Measurements from ENCODE around the gene THSD4.

The THSD4 gene

DNA sequence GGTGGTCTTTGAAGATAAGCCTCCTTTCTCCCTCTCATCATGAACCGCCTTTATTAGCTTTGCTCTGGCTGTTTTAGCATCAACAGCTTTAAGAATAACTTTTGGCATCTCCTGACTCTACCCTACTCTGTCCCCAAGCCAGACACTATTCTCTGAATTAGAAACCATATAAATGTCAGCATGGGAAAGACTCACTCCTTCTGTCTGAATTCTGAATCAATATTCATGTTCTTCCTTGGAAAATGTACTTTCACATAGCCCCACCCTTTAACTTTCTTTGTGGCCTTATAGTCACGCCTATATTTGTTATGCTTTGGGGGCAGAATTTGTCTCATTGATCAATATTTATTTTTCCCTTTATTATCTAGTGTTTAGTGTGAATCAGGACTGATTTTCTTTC lies 563.3 kb downstream of the THSD4 start:
- in situ Hi-C loops (cut with MboI; ENCODE audit: low sequenced_read_pairs) = no loop called here
- no peaks in the 10 kb centered on the region for H3K27me3 ChIP-seq (ENCODE audit: low read depth)
- DNase-seq (ENCODE audit: low spot score in 2 of 2) = no peak
- no peaks in the 10 kb centered on the region for H3K36me3 ChIP-seq (replicated peaks)
- peaks cover 35% of the 10 kb centered on the region for H3K4me1 ChIP-seq
- H3K9me3 ChIP-seq = no peaks in the 10 kb centered on the region
- no peak overlapping the region for H3K4me3 ChIP-seq

DNA sequence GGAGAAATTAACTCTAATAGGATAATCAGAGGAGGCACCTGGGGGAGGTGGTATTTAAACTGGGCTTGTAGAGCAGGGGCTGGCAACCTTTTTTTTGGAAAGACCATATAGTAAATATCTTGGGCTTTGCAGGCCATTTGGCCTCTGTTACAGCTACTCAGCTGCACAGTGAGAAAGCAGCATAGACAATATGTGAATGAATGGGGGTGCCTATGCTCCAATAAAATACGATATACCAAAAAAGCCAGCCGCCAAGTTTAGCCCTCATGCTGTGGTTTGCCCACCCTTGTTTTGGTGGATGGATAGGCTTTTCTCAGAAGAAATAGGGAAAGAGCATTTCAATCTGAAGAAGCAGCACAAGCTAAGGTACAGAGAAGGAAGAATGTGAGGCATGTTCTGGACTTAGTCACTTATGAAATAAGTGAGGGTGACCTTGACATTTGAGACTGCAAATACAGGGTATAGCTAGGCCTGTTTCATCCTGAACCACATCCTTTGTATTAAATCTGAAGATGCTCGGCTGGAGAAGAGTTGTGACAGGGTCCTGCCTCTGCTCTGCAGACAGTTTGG lies 564.0 kb downstream of the THSD4 start:
- in situ Hi-C loops (cut with MboI; ENCODE audit: low sequenced_read_pairs) = no loop called here
- Histone ChIP-seq H3K27me3 (ENCODE audit: low read depth) (no peaks in the 10 kb centered on the region), H3K4me1 (peaks cover 41% of the 10 kb centered on the region), H3K4me3 (no peak overlapping the region), H3K9me3 (no peaks in the 10 kb centered on the region), H3K36me3 (replicated peaks) (no peaks in the 10 kb centered on the region)
- no peak for DNase-seq (ENCODE audit: low spot score in 2 of 2)

DNA sequence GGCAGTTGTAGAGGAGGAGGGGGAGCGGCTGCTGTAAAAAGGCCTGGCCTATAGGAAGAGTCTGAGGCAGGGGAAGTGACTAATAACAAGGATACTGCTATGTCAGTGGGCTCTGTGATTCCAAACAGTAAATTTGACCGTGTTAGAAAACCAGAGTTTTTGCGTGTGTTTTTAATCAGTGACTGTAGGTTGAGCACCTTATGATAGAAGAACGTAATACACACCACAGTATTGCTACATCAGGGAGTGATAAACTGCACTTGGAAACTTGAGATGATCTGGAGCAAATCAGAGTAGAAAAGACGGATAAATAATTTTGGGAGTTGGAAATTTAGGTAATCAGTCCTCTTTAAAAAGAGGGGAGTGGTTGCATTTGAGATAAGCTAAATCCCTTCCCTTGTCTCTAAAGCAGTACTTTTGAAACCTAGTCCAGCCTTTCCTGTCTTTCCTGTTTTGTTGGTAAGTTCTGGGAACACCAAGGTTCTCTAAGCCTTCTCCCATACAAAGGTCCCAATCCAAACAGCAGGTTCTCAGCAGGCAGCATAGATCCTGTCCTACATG lies 564.6 kb downstream of the THSD4 start:
- in situ Hi-C loops (cut with MboI; ENCODE audit: low sequenced_read_pairs) = no loop called here

DNA sequence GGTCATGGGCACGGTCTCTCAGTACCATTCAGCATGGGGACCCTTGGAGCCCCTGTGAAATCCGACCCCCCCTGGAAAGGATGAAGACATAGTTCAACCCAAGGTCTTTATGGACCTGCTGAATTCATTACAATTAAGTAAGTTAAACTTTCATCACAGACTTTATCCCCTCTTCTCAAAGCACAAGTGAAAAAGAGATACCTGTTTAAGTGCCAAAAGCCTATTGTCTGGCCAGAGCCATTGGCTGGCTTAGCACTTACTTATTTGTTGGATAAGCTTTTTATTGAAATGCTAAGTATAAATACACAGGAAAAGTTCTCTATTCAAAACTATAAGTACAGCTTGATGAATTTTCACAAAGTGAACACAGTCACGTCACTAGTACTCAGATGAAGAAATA lies 566.7 kb downstream of the THSD4 start:
- Histone ChIP-seq H3K9me3 (no peaks in the 10 kb centered on the region), H3K4me1 (peaks cover 46% of the 10 kb centered on the region), H3K4me3 (no peak overlapping the region), H3K36me3 (replicated peaks) (no peaks in the 10 kb centered on the region), H3K27me3 (ENCODE audit: low read depth) (no peaks in the 10 kb centered on the region)
- DNase-seq (ENCODE audit: low spot score in 2 of 2) = peak; percentile 75 to 100
- in situ Hi-C loops (cut with MboI; ENCODE audit: low sequenced_read_pairs) = no loop called here

More for the DNA sequence above, 564.6 kb downstream of the THSD4 start:
- no peaks in the 10 kb centered on the region for H3K36me3 ChIP-seq (replicated peaks)
- H3K4me1 ChIP-seq = peaks cover 41% of the 10 kb centered on the region
- no peaks in the 10 kb centered on the region for H3K27me3 ChIP-seq (ENCODE audit: low read depth)
- no peak overlapping the region for H3K4me3 ChIP-seq
- H3K9me3 ChIP-seq = no peaks in the 10 kb centered on the region
- no peak for DNase-seq (ENCODE audit: low spot score in 2 of 2)

DNA sequence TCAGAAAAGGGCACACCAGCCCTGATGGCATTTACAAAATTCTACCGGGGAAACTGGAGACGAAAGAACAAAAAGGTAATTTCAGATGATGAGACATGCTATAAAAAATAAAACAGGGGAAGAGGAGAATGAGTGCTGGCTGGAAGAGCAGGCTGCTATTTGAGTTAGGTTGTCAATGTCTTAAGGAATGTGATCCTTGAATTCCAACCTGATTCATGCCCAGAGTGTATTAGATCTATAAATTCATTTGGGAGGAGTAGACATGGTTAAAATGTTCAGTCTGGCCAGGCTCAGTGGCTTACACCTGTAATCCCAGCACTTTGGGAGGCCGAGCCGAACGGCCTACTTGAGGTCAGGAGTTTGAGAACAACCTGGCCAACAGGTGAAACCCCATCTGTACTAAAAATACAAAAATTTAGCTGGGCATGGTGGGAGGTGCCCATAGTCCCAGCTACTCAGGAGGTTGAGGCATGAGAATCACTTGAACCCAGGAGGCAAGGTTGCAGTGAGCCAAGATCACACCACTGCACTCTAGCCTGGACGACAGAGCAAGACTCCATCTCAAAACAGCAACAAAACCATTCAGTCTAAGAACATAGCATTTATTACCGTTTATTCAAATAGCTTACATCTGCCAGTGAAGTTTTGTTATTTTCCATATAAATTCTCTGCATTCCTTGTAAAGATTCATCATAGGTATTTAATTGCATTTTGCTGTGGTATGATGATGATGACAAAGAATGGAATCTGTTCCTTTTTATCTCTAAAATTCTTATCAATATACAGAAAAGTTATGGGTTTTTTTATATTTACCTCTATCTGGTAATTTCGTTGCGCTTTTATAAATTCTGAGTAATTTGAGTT lies 568.4 kb downstream of the THSD4 start:
- no peaks in the 10 kb centered on the region for H3K9me3 ChIP-seq
- no peak overlapping the region for H3K4me3 ChIP-seq
- H3K36me3 ChIP-seq (replicated peaks) = no peaks in the 10 kb centered on the region
- DNase-seq (ENCODE audit: low spot score in 2 of 2) = no peak
- H3K27me3 ChIP-seq (ENCODE audit: low read depth) = no peaks in the 10 kb centered on the region
- H3K4me1 ChIP-seq = peaks cover 52% of the 10 kb centered on the region
- in situ Hi-C loops (cut with MboI; ENCODE audit: low sequenced_read_pairs) = no loop called here

GRCh38 chr15:71685420-71685993 lies 570.2 kb downstream of the THSD4 start:
- in situ Hi-C loops (cut with MboI; ENCODE audit: low sequenced_read_pairs) = no loop called here
- Histone ChIP-seq H3K9me3 (peaks cover 3% of the 10 kb centered on the region; the same call in 1 of the 2 replicates), H3K4me1 (peaks cover 48% of the 10 kb centered on the region), H3K36me3 (replicated peaks) (no peaks in the 10 kb centered on the region), H3K4me3 (no peak overlapping the region), H3K27me3 (ENCODE audit: low read depth) (no peaks in the 10 kb centered on the region)
- DNase-seq (ENCODE audit: low spot score in 2 of 2) = peak in 1 of 2 experiments; percentile 87

- H3K4me3 ChIP-seq = no peak overlapping the region
- H3K27me3 ChIP-seq (ENCODE audit: low read depth) = no peaks in the 10 kb centered on the region
- H3K9me3 ChIP-seq = peaks cover 5% of the 10 kb centered on the region; the same call in 1 of the 2 replicates
- in situ Hi-C loops (cut with MboI; ENCODE audit: low sequenced_read_pairs) = no loop called here
- no peaks in the 10 kb centered on the region for H3K36me3 ChIP-seq (replicated peaks)
- DNase-seq (ENCODE audit: low spot score in 2 of 2) = no peak
- H3K4me1 ChIP-seq = peaks cover 38% of the 10 kb centered on the region
Measured at GRCh38 chr15:71686221-71687050, 571.2 kb downstream of the THSD4 start.

GRCh38 chr15:71687902-71688508 lies 572.7 kb downstream of the THSD4 start:
- Histone ChIP-seq H3K4me1 (peaks cover 28% of the 10 kb centered on the region), H3K9me3 (peaks cover 5% of the 10 kb centered on the region; the same call in 1 of the 2 replicates), H3K27me3 (ENCODE audit: low read depth) (no peaks in the 10 kb centered on the region), H3K36me3 (replicated peaks) (no peaks in the 10 kb centered on the region), H3K4me3 (no peak overlapping the region)
- peak in 1 of 2 experiments; percentile 89 for DNase-seq (ENCODE audit: low spot score in 2 of 2)
- in situ Hi-C loops (cut with MboI; ENCODE audit: low sequenced_read_pairs) = no loop called here

- Histone ChIP-seq H3K36me3 (replicated peaks) (no peaks in the 10 kb centered on the region), H3K4me3 (no peak overlapping the region), H3K4me1 (peaks cover 25% of the 10 kb centered on the region), H3K9me3 (peaks cover 5% of the 10 kb centered on the region; the same call in 1 of the 2 replicates), H3K27me3 (ENCODE audit: low read depth) (no peaks in the 10 kb centered on the region)
- no peak for DNase-seq (ENCODE audit: low spot score in 2 of 2)
- in situ Hi-C loops (cut with MboI; ENCODE audit: low sequenced_read_pairs) = no loop called here
Measured at GRCh38 chr15:71688509-71689094, 573.3 kb downstream of the THSD4 start.

DNA sequence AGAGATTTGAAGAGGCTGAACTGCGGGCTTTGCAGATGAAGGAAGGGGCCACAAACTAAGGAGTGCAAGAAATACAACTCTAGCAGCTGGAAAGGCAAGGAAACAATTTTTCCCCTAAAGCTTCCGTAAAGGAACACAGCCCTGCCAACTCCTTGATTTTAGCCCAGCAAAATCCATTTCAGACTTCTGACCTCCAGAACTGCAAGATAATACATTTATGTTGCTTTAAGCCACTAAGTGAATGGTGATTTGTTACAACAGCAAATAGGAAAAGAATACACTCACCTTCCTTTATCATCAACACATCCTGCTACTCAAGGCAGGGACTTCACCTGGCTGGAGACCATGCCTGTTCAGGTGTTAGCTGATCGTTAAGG lies 575.8 kb downstream of the THSD4 start:
- no peak for DNase-seq (ENCODE audit: low spot score in 2 of 2)
- no peaks in the 10 kb centered on the region for H3K36me3 ChIP-seq (replicated peaks)
- H3K4me1 ChIP-seq = peaks cover 10% of the 10 kb centered on the region
- H3K27me3 ChIP-seq (ENCODE audit: low read depth) = 0 out of 2 replicates have a peak, but pooled peaks cover 2% of the 10 kb centered on the region
- in situ Hi-C loops (cut with MboI; ENCODE audit: low sequenced_read_pairs) = no loop called here
- no peak overlapping the region for H3K4me3 ChIP-seq
- H3K9me3 ChIP-seq = peaks cover 5% of the 10 kb centered on the region; the same call in 1 of the 2 replicates

DNA sequence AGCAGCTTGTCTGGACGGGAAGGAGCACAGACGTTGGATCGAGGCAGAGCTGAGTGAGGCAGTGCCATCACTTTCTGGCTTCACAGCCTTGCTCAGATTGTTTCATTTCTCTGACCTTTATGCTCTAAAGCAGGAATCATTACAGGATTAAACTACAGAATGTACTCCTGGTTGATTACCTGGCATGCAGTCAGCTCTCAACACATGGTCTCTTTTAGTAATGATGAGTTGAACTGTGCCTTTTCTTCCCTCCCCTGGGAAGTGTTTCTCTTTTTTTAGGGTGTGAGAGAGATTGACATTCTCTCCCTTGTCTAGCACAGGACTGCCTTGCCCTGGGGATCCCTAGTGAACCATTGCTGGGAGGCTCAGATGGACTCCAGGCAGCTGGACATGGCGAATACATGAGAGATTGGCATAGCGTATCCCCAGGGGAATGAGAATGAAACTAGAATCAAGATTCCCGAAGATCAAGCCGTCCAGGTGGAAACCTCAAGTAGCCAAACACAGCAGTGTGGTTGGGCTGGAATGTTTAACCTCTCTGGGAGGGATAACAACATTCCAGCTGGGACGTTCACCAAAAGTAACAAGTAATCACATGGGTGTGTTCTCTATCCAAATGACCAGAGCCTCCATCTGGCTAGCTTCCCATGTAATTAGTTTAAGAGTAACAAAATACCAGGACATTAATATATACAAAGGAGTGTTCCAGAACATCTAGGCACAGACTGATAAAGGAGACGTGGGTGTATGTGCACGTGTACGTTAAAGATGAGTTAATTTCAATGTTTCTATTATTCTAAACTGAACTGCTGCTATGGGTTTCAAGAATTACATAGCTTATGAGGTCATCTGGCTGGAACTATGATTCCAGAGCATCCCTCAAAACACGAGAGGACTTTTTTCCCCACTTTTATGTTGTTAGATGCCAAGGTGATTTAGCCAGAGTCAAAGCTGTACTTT lies 576.5 kb downstream of the THSD4 start:
- Histone ChIP-seq H3K36me3 (replicated peaks) (no peaks in the 10 kb centered on the region), H3K4me1 (peaks cover 9% of the 10 kb centered on the region), H3K9me3 (peaks cover 5% of the 10 kb centered on the region; the same call in 1 of the 2 replicates), H3K4me3 (no peak overlapping the region), H3K27me3 (ENCODE audit: low read depth) (0 out of 2 replicates have a peak, but pooled peaks cover 2% of the 10 kb centered on the region)
- in situ Hi-C loops (cut with MboI; ENCODE audit: low sequenced_read_pairs) = no loop called here
- DNase-seq (ENCODE audit: low spot score in 2 of 2) = no peak

GRCh38 chr15:71697236-71697635 lies 582.0 kb downstream of the THSD4 start:
- in situ Hi-C loops (cut with MboI; ENCODE audit: low sequenced_read_pairs) = no loop called here
- H3K4me3 ChIP-seq = no peak overlapping the region
- no peaks in the 10 kb centered on the region for H3K36me3 ChIP-seq (replicated peaks)
- no peaks in the 10 kb centered on the region for H3K9me3 ChIP-seq
- H3K4me1 ChIP-seq = no peaks in the 10 kb centered on the region
- H3K27me3 ChIP-seq (ENCODE audit: low read depth) = 0 out of 2 replicates have a peak, but pooled peaks cover 2% of the 10 kb centered on the region
- DNase-seq (ENCODE audit: low spot score in 2 of 2) = no peak

Measured in HAP-1 (cell line).